ENCODE measurements around the gene SMAD3.

DNA sequence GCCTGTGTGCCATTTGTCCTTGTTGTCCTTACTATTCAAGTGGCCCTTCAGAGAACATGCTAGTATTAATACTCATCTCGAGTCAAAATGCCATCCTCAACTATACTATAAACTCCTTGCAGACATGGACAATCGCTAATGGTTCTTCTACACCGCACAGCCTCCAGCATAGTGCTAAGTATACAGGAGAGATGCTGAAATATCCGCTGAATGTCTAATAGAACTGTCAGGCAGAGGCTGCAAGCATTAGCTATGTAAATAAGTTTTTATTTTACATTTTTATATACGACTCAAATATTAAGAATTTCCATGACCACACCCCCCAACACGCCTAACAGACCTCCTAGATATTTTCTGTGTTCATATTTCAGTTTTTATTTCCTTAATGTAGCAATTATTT lies 149.7 kb downstream of the SMAD3 start:
- TF ChIP-seq, protein P1, sequence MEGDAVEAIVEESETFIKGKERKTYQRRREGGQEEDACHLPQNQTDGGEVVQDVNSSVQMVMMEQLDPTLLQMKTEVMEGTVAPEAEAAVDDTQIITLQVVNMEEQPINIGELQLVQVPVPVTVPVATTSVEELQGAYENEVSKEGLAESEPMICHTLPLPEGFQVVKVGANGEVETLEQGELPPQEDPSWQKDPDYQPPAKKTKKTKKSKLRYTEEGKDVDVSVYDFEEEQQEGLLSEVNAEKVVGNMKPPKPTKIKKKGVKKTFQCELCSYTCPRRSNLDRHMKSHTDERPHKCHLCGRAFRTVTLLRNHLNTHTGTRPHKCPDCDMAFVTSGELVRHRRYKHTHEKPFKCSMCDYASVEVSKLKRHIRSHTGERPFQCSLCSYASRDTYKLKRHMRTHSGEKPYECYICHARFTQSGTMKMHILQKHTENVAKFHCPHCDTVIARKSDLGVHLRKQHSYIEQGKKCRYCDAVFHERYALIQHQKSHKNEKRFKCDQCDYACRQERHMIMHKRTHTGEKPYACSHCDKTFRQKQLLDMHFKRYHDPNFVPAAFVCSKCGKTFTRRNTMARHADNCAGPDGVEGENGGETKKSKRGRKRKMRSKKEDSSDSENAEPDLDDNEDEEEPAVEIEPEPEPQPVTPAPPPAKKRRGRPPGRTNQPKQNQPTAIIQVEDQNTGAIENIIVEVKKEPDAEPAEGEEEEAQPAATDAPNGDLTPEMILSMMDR (tag by site-specific recombination; IDR thresholded peaks at IDR 0.05): no peak
- TF ChIP-seq, protein P2, sequence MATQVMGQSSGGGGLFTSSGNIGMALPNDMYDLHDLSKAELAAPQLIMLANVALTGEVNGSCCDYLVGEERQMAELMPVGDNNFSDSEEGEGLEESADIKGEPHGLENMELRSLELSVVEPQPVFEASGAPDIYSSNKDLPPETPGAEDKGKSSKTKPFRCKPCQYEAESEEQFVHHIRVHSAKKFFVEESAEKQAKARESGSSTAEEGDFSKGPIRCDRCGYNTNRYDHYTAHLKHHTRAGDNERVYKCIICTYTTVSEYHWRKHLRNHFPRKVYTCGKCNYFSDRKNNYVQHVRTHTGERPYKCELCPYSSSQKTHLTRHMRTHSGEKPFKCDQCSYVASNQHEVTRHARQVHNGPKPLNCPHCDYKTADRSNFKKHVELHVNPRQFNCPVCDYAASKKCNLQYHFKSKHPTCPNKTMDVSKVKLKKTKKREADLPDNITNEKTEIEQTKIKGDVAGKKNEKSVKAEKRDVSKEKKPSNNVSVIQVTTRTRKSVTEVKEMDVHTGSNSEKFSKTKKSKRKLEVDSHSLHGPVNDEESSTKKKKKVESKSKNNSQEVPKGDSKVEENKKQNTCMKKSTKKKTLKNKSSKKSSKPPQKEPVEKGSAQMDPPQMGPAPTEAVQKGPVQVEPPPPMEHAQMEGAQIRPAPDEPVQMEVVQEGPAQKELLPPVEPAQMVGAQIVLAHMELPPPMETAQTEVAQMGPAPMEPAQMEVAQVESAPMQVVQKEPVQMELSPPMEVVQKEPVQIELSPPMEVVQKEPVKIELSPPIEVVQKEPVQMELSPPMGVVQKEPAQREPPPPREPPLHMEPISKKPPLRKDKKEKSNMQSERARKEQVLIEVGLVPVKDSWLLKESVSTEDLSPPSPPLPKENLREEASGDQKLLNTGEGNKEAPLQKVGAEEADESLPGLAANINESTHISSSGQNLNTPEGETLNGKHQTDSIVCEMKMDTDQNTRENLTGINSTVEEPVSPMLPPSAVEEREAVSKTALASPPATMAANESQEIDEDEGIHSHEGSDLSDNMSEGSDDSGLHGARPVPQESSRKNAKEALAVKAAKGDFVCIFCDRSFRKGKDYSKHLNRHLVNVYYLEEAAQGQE (tag by site-specific recombination; IDR thresholded peaks at IDR 0.05): no peak
- TF ChIP-seq ZNF449 (tag by site-specific recombination; IDR thresholded peaks at IDR 0.05) (no peak), ZNF239 (tag by site-specific recombination; IDR thresholded peaks at IDR 0.05) (no peak), ZNF423 (tag by site-specific recombination; IDR thresholded peaks at IDR 0.05) (no peak), YY1 (tag by site-specific recombination; IDR thresholded peaks at IDR 0.05) (no peak), ZNF549 (tag by site-specific recombination; IDR thresholded peaks at IDR 0.05) (no peak), ZNF48 (tag by site-specific recombination; IDR thresholded peaks at IDR 0.05) (no peak)
- TF ChIP-seq, protein P3, sequence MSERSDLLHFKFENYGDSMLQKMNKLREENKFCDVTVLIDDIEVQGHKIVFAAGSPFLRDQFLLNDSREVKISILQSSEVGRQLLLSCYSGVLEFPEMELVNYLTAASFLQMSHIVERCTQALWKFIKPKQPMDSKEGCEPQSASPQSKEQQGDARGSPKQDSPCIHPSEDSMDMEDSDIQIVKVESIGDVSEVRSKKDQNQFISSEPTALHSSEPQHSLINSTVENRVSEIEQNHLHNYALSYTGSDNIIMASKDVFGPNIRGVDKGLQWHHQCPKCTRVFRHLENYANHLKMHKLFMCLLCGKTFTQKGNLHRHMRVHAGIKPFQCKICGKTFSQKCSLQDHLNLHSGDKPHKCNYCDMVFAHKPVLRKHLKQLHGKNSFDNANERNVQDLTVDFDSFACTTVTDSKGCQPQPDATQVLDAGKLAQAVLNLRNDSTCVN (tag by site-specific recombination; optimal IDR thresholded peaks at IDR 0.05): no peak
